A204.1 (cell line): ENCODE results near the gene PCK1.

Source experiments
- FAIRE-seq: peaks from 2 replicates; lab custom pipeline; 2012; peaks lifted over from hg19 to GRCh38; lab: Jason Lieb, UNC

The PCK1 gene

GRCh38 chr20:57561356-57562279 lies 708 bp downstream of the PCK1 start:
- FAIRE-seq: no peak

- no peak for FAIRE-seq
Measured at GRCh38 chr20:57562541-57563465, 1.9 kb downstream of the PCK1 start.

GRCh38 chr20:57563522-57563921 lies 2.6 kb downstream of the PCK1 start:
- no peak for FAIRE-seq

- FAIRE-seq: no peak
Measured at GRCh38 chr20:57564180-57564802, 3.4 kb downstream of the PCK1 start.

GRCh38 chr20:57564951-57565642 lies 4.2 kb downstream of the PCK1 start:
- no peak for FAIRE-seq

- FAIRE-seq: no peak
Measured at GRCh38 chr20:57566399-57566798, 5.5 kb downstream of the PCK1 start.

GRCh38 chr20:57566803-57567459 lies 6.0 kb downstream of the PCK1 start:
- FAIRE-seq: no peak

GRCh38 chr20:57567471-57568079 lies 6.7 kb downstream of the PCK1 start:
- FAIRE-seq: no peak

GRCh38 chr20:57568088-57568896 lies 7.4 kb downstream of the PCK1 start:
- no peak for FAIRE-seq

GRCh38 chr20:57568960-57569359 lies 8.1 kb downstream of the PCK1 start:
- FAIRE-seq: no peak

- no peak for FAIRE-seq
Measured at GRCh38 chr20:57570145-57570850, 9.4 kb downstream of the PCK1 start.

GRCh38 chr20:57570920-57571319 lies 10.0 kb downstream of the PCK1 start:
- FAIRE-seq: no peak

GRCh38 chr20:57571782-57572416 lies 11.0 kb downstream of the PCK1 start:
- no peak for FAIRE-seq

- FAIRE-seq: no peak
Measured at GRCh38 chr20:57573242-57573641, 12.3 kb downstream of the PCK1 start.

GRCh38 chr20:57573894-57574293 lies 13.0 kb downstream of the PCK1 start:
- FAIRE-seq: no peak

GRCh38 chr20:57574954-57575353 lies 14.0 kb downstream of the PCK1 start:
- no peak for FAIRE-seq

- no peak for FAIRE-seq
Measured at GRCh38 chr20:57576002-57576401, 15.1 kb downstream of the PCK1 start.

GRCh38 chr20:57576617-57577550 lies 16.0 kb downstream of the PCK1 start:
- no peak for FAIRE-seq
